K562 (cell line): ENCODE data around the gene GMDS. TPM values are rescaled to one million over a fixed set of nuclear protein-coding genes. Genes with fewer than 3 reads are reported as not detected.

Experiments
- ATAC-seq: fragments of 200-7000 bp; cut with Tn5 transposase; 3 replicates; pipeline ENCODE4 v1.9.1; 2020; ENCODE audit warnings: moderate library complexity
- BruUV-seq: library from RNA; stranded (reverse); fragments of 400-500 nt; replicated peaks from 2 replicates; lab custom pipeline; 2021; lab: Mats Ljungman, UMichigan
- CTCF ChIA-PET: fragments of 300-600 bp; formaldehyde crosslinking; extraction: SDS; loops from one replicate; lab custom pipeline; 2021; ENCODE audit warnings: low intra/inter-chr PET ratio; lab: Yijun Ruan, JAX
- POLR2A ChIA-PET: fragments of 300-600, 350-650 bp; sonication (Branson Sonifier 250); formaldehyde crosslinking; extraction: SDS; loops from one replicate; lab custom pipeline; 2021; ENCODE audit warnings: antibody characterized with exemption, inconsistent platforms; lab: Yijun Ruan, JAX
- DNase-seq, 4 experiments: peaks; one replicate each; pipeline versions ENCODE4 v3.0.0 to v3.0.0-alpha.2; 2011 to 2018; ENCODE audit warnings: low spot score in 3 of 4, mixed read lengths in 3 of 4; ENCODE audit errors: extremely low read depth in 1 of 4
- FAIRE-seq: peaks from 2 replicates; lab custom pipeline; 2011; peaks lifted over from hg19 to GRCh38; lab: Jason Lieb, UNC
- H2AFZ ChIP-seq: 2 replicates; pipeline ENCODE4 v1.6.0; 2011; ENCODE audit warnings: low read depth, low read length, control low read depth, inconsistent platforms
- H3K27ac ChIP-seq: fragments of 200-600 bp; 3 replicates; pipeline ENCODE4 v1.8.0; 2011; ENCODE audit warnings: low read depth, mild to moderate bottlenecking, control low read depth, inconsistent platforms, low read length, moderate library complexity, mixed read lengths; ENCODE audit errors: extremely low read depth
- H3K27me3 ChIP-seq, 2 experiments: fragments of 300-600 bp in 1 of 2; 2 replicates in 1 of 2; 3 replicates in 1 of 2; pipeline versions ENCODE4 v1.6.0 to v1.8.0; 2011; ENCODE audit warnings: inconsistent platforms in 2 of 2, low read length in 2 of 2, mild to moderate bottlenecking in 1 of 2, mixed read lengths in 1 of 2, moderate library complexity in 1 of 2; ENCODE audit not compliant: control insufficient read depth in 2 of 2, insufficient read depth in 2 of 2
- H3K36me3 ChIP-seq: fragments of 300-600 bp; 3 replicates; pipeline ENCODE4 v1.8.0; 2011; ENCODE audit warnings: mild to moderate bottlenecking, low read length, inconsistent platforms; ENCODE audit not compliant: control insufficient read depth, insufficient read depth
- H3K4me1 ChIP-seq, 2 experiments: fragments of 200-600 bp in 1 of 2; replicated peaks in 1 of 2; 2 replicates in 1 of 2; 3 replicates in 1 of 2; pipeline versions ENCODE4 v1.5.1 to v1.8.0; 2011; ENCODE audit warnings: inconsistent platforms in 2 of 2, low read length in 2 of 2, mild to moderate bottlenecking in 1 of 2, mixed read lengths in 1 of 2, moderate library complexity in 1 of 2; ENCODE audit not compliant: control insufficient read depth in 2 of 2, insufficient read depth in 2 of 2
- H3K4me2 ChIP-seq: 2 replicates; pipeline ENCODE4 v1.6.1; 2011; ENCODE audit warnings: low read length, control low read depth, inconsistent platforms, mixed read lengths; ENCODE audit not compliant: insufficient read depth
- H3K4me3 ChIP-seq: fragments of 200-600 bp; sonication (generic), shearing (Covaris generic); 2 replicates; pipeline ENCODE4 v1.5.1; 2016; ENCODE audit warnings: control low read depth, inconsistent platforms
- H3K79me2 ChIP-seq: fragments of 200-600 bp; 3 replicates; pipeline ENCODE4 v1.8.0; 2011; ENCODE audit warnings: low read length, inconsistent platforms; ENCODE audit not compliant: control insufficient read depth, insufficient read depth
- H3K9ac ChIP-seq, 2 experiments: 2 replicates each; pipeline versions ENCODE4 v1.6.0 to v1.6.1; 2011; ENCODE audit warnings: low read depth in 2 of 2, low read length in 2 of 2, control low read depth in 1 of 2, inconsistent platforms in 1 of 2, mild to moderate bottlenecking in 1 of 2, mixed read lengths in 1 of 2; ENCODE audit not compliant: insufficient read depth in 1 of 2
- H3K9me1 ChIP-seq: one replicate; pipeline ENCODE4 v1.6.0; 2011; ENCODE audit warnings: inconsistent platforms, mild to moderate bottlenecking, low read length, moderate library complexity; ENCODE audit not compliant: control insufficient read depth, insufficient read depth
- H3K9me3 ChIP-seq: replicated peaks from 2 replicates; pipeline ENCODE4 v1.5.1; 2011; ENCODE audit warnings: low read depth, low read length, inconsistent platforms; ENCODE audit not compliant: control insufficient read depth, insufficient read depth
- H4K20me1 ChIP-seq: replicated peaks from 2 replicates; pipeline ENCODE4 v1.6.1; 2011; ENCODE audit warnings: low read length, inconsistent platforms, mixed read lengths; ENCODE audit not compliant: control insufficient read depth, insufficient read depth
- BRF1 ChIP-seq: IDR thresholded peaks from 3 replicates; pipeline ENCODE4 v1.6.1; 2011; ENCODE audit warnings: borderline replicate concordance, mild to moderate bottlenecking; ENCODE audit not compliant: insufficient read length; ENCODE audit errors: extremely low read depth
- CC2D1A ChIP-seq: fragments of 450-650 bp; IDR thresholded peaks from 2 replicates; pipeline ENCODE4 v1.6.1; 2017; ENCODE audit warnings: mild to moderate bottlenecking
- CTCF ChIP-seq, 3 experiments: IDR thresholded peaks in 2 of 3; conservative IDR thresholded peaks in 1 of 3; 2 replicates each; pipeline ENCODE4 v1.5.1; 2011 to 2012; ENCODE audit warnings: low read length in 3 of 3, mild to moderate bottlenecking in 3 of 3, control low read depth in 2 of 3, improper control_type of control experiment in 1 of 3, inconsistent platforms in 1 of 3, low read depth in 1 of 3, mixed read lengths in 1 of 3, moderate library complexity in 1 of 3; ENCODE audit not compliant: insufficient read depth in 2 of 3
- OTX1 ChIP-seq: fragments of 450-650 bp; formaldehyde crosslinking; IDR thresholded peaks from 2 replicates; pipeline ENCODE4 v1.4.0; 2022; ENCODE audit warnings: mild to moderate bottlenecking
- RAD21 ChIP-seq, 2 experiments: fragments of 250-450 bp in 1 of 2; fragments of 450-650 bp in 1 of 2; sonication (Bioruptor Pico) in 1 of 2; formaldehyde crosslinking in 1 of 2; IDR thresholded peaks in 1 of 2; conservative IDR thresholded peaks in 1 of 2; 2 replicates each; pipeline versions ENCODE4 v1.4.0 to v1.8.0; 2020 to 2022; ENCODE audit warnings: mild to moderate bottlenecking in 2 of 2, moderate library complexity in 1 of 2
- SMARCA4 ChIP-seq: fragments of 450-650 bp; IDR thresholded peaks from 2 replicates; pipeline ENCODE4 v1.6.1; 2016
- SNRNP70 ChIP-seq: fragments of 200-400 bp; formaldehyde crosslinking; optimal IDR thresholded peaks from 2 replicates; pipeline ENCODE3; 2017; ENCODE audit warnings: low read depth, low read length
- SREBF2 ChIP-seq: sonication (generic); formaldehyde crosslinking; IDR thresholded peaks from 2 replicates; pipeline ENCODE4 v1.4.0; 2020; ENCODE audit warnings: mild to moderate bottlenecking, missing genetic modification reagents
- U2AF2 ChIP-seq: fragments of 200-400 bp; formaldehyde crosslinking; optimal IDR thresholded peaks from 2 replicates; pipeline ENCODE3; 2017; ENCODE audit warnings: low read depth, mild to moderate bottlenecking, low read length
- ZC3H8 ChIP-seq: fragments of 450-650 bp; IDR thresholded peaks from 2 replicates; pipeline ENCODE4 v1.6.1; 2017
- WGBS: fragments of 100-300 bp; shearing (Covaris generic); methylation state at CpG from one replicate; pipeline ENCODE4 v1.1.6; 2016; ENCODE audit warnings: low coverage, mixed read lengths; ENCODE audit not compliant: insufficient coverage; ENCODE audit errors: missing lambda C conversion rate; 5-methylcytosine and 5-hydroxymethylcytosine counted together
- in situ Hi-C: fragments of 300-500 bp; cut with MboI; formaldehyde crosslinking; loops from 4 replicates; pipeline ENCODE4 v1.15.0; 2018; ENCODE audit warnings: inconsistent platforms, mixed read lengths
- intact Hi-C: fragments of 100-400 bp; cut with micrococcal nuclease; formaldehyde crosslinking; loops from 2 replicates; pipeline ENCODE4 v1.14.2; 2022
- polyA plus RNA-seq, 8 experiments: library from polyadenylated mRNA; depleted of rRNA in 4 of 8; stranded (reverse) in 5 of 8; unstranded in 3 of 8; fragments of >200 nt; fragmentation: Nextera tagmentation in 2 of 8; fragmentation: Illumina TruSeq in 1 of 8; extraction: Ambion mirVana in 2 of 8; extraction: Trizol in 1 of 8; gene quantifications; 2 replicates each; pipeline versions ENCODE4 v1.2.1 to v1.2.3, GENCODE V29; 2011 to 2014; ENCODE audit warnings: inconsistent platforms in 1 of 8, missing spikeins in 1 of 8
- total RNA-seq, 7 experiments: library from RNA; depleted of rRNA in 6 of 7; stranded (reverse); fragments of >200 nt in 6 of 7; fragmentation: Illumina TruSeq in 2 of 7; extraction: Trizol in 2 of 7; gene quantifications; 2 replicates each; pipeline versions ENCODE4 v1.2.1 to v1.2.3, GENCODE V29; 2011 to 2021; ENCODE audit warnings: low replicate concordance in 1 of 7
- TF ChIP-seq, protein P1 (sequence below): conservative IDR thresholded peaks from 2 replicates; pipeline ENCODE4 v1.6.1; 2011; ENCODE audit warnings: low read depth, mild to moderate bottlenecking, low read length; ENCODE audit not compliant: control insufficient read depth

Gene GMDS
- total and polyA plus RNA-seq, 9 of the 15 experiments (the other 6 are each of a cell fraction or from before 2014, with no cell fraction given) = 0.48 to 31.8 (median 13.4) TPM

GRCh38 chr6:1995636-1996035 is 249.8 kb downstream of the GMDS start:
- ChIA-PET POLR2A (interaction anchor here (0.6 to 1.6 kb wide), 2 partner anchors 8 to 10 kb away, joined by 3 to 7 read pairs; no protein-coding TSS in a partner anchor), CTCF (no interaction called here)
- H3K4me3 ChIP-seq = no peak overlapping the region
- H3K4me1 ChIP-seq = no peaks in the 10 kb centered on the region
- no peak overlapping the region for H3K27ac ChIP-seq
- H2AFZ ChIP-seq = no peak overlapping the region
- in situ Hi-C loops (no loop called here), intact Hi-C loops (no loop called here)
- H3K36me3 ChIP-seq = no peaks in the 10 kb centered on the region
- no peak overlapping the region for H3K4me2 ChIP-seq
- H3K9me3 ChIP-seq = no peaks in the 10 kb centered on the region
- peaks cover 0 to 19% of the 10 kb centered on the region in 2 experiments; a peak in 4 of 5 replicates for H3K27me3 ChIP-seq
- ATAC-seq = no peak; the same call in 2 of the 3 replicates
- 0% methylated on average over 2 of the region's 2 CpGs for WGBS
- no peaks in the 10 kb centered on the region for H4K20me1 ChIP-seq
- H3K9ac ChIP-seq = no peak overlapping the region
- FAIRE-seq = no peak
- TF ChIP-seq RAD21 (CRISPR knock-in tag; conservative IDR thresholded peaks at IDR 0.05 in 1 of 2, IDR thresholded peaks at IDR 0.05 in 1 of 2) = peak in 1 of 2 experiments; percentile 21; a peak in 1 of 4 replicates
- TF ChIP-seq SREBF2 (CRISPR knock-in tag) = no peak
- no peaks in the 10 kb centered on the region for H3K79me2 ChIP-seq
- peak in 1 of 4 experiments; percentile 15 for DNase-seq
- no TSS peak for BruUV-seq
- no peaks in the 10 kb centered on the region for H3K9me1 ChIP-seq

- BruUV-seq = no TSS peak
- H3K4me2 ChIP-seq = no peak overlapping the region
- no peak overlapping the region for H2AFZ ChIP-seq
- H3K4me1 ChIP-seq = no peaks in the 10 kb centered on the region
- ChIA-PET POLR2A (interaction anchor here (0.5 to 1.4 kb wide), 4 partner anchors 8 to 407 kb away, joined by 3 to 4 read pairs (median 3); no protein-coding TSS in a partner anchor), CTCF (no interaction called here)
- H3K36me3 ChIP-seq = no peaks in the 10 kb centered on the region
- DNase-seq (no peak), FAIRE-seq (no peak), ATAC-seq (no peak)
- intact Hi-C loops (no loop called here), in situ Hi-C loops (no loop called here)
- H3K9me3 ChIP-seq = no peaks in the 10 kb centered on the region
- H3K9ac ChIP-seq = no peak overlapping the region
- peaks cover 0 to 19% of the 10 kb centered on the region in 2 experiments; a peak in 4 of 5 replicates for H3K27me3 ChIP-seq
- H3K79me2 ChIP-seq = no peaks in the 10 kb centered on the region
- H3K9me1 ChIP-seq = no peaks in the 10 kb centered on the region
- no peaks in the 10 kb centered on the region; the same call in 1 of the 2 replicates for H4K20me1 ChIP-seq
- 0% methylated on average over 6 of the region's 6 CpGs for WGBS
- H3K4me3 ChIP-seq = no peak overlapping the region
- no peak overlapping the region for H3K27ac ChIP-seq
- no peak for TF ChIP-seq BRF1
- TF ChIP-seq ZC3H8 = no peak
- TF ChIP-seq U2AF2 = no peak
- no peak for TF ChIP-seq CTCF (IDR thresholded peaks at IDR 0.05 in 2 of 3, conservative IDR thresholded peaks at IDR 0.05 in 1 of 3; ENCODE audit: insufficient read depth in 2 of 3, low read depth in 1 of 3, low read length in 3 of 3)
- TF ChIP-seq, protein P1, sequence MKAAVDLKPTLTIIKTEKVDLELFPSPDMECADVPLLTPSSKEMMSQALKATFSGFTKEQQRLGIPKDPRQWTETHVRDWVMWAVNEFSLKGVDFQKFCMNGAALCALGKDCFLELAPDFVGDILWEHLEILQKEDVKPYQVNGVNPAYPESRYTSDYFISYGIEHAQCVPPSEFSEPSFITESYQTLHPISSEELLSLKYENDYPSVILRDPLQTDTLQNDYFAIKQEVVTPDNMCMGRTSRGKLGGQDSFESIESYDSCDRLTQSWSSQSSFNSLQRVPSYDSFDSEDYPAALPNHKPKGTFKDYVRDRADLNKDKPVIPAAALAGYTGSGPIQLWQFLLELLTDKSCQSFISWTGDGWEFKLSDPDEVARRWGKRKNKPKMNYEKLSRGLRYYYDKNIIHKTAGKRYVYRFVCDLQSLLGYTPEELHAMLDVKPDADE = no peak
- no peak for TF ChIP-seq SMARCA4
- TF ChIP-seq OTX1 (CRISPR knock-in tag) = no peak
- no peak for TF ChIP-seq SNRNP70
- TF ChIP-seq CC2D1A = no peak
Measured at GRCh38 chr6:1993042-1993441, 252.4 kb downstream of the GMDS start.
